Hematopoietic multipotent progenitor cell (in vitro differentiated cells): ENCODE data around the gene SLC5A12. TPM values are rescaled to one million over a fixed set of nuclear protein-coding genes. Genes with fewer than 3 reads are reported as not detected.

Source experiments
- DNase-seq, 3 donors: peaks; one replicate each; pipeline ENCODE4 v3.0.0-alpha.2; 2011 to 2015; ENCODE audit warnings: low read depth in 2 of 3, low spot score in 2 of 3
- total RNA-seq: library from RNA; depleted of rRNA; stranded (reverse); fragments of >200 nt; gene quantifications from one replicate; pipeline ENCODE4 v1.2.3, GENCODE V29; 2012

Gene SLC5A12
- total RNA-seq, 1 donor = not detected

GRCh38 chr11:26719998-26720397, 1.9 kb downstream of the SLC5A12 start:
- DNase-seq = no peak

DNA sequence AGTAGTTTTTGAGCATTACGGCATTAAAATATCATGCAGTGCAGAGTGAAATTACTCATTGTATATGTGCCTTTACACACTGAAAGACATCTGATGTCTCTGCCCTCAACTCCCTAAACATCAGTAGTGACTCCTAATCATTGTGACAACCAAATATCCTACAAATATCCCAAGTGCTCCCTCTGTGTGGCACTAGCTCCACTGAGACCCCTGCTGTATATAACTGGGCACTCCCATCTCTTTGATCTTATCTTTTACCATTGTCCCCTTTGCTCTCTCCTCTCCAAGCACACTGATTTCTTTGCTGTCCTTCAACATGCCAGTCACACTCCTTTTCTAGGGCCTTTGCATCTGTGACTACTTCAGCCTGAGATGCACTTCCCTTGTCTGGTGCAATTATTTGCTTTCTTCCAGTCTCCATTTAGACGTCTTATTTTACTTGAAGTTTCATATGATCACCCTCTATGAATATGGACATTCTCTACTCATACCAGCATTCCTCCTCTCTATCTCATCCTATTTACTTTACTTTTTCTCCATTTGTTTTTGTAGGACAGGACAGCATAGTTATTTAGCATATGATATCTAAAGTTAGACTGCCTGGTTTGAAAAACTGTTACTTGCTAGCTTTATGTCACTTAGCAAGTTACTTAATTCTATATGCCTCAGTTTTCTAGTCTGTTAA, 2.4 kb downstream of the SLC5A12 start:
- DNase-seq = no peak

- DNase-seq = no peak
Observed at GRCh38 chr11:26717771-26718170, 4.1 kb downstream of the SLC5A12 start.

- no peak for DNase-seq
Observed at GRCh38 chr11:26715133-26715532, 6.7 kb downstream of the SLC5A12 start.

- DNase-seq = no peak
Observed at GRCh38 chr11:26712497-26712896, 9.4 kb downstream of the SLC5A12 start.

DNA sequence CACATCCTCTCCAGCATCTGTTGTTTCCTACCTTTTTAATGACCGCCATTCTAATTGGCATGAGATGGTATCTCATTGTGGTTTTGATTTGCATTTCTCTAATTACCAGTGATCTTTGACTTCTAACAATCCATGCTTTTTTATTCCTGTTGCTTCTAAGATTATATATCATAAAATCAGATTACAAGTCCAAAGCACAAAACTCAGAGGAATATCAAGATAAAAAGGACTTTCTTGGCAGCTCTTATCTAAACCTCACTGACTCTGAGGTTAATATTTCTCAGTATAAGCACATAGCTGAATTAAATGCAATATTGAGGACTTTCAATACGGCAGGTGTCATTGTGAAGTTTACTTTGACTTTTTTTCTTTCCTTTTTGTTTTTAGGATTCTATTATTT, 11.4 kb downstream of the SLC5A12 start:
- no peak for DNase-seq

GRCh38 chr11:26708736-26709456, 13.0 kb downstream of the SLC5A12 start:
- DNase-seq = no peak

GRCh38 chr11:26706181-26706580, 15.7 kb downstream of the SLC5A12 start:
- DNase-seq = no peak

GRCh38 chr11:26704249-26704648, 17.6 kb downstream of the SLC5A12 start:
- no peak for DNase-seq

- no peak for DNase-seq
Observed at GRCh38 chr11:26703411-26704191, 18.3 kb downstream of the SLC5A12 start.

DNA sequence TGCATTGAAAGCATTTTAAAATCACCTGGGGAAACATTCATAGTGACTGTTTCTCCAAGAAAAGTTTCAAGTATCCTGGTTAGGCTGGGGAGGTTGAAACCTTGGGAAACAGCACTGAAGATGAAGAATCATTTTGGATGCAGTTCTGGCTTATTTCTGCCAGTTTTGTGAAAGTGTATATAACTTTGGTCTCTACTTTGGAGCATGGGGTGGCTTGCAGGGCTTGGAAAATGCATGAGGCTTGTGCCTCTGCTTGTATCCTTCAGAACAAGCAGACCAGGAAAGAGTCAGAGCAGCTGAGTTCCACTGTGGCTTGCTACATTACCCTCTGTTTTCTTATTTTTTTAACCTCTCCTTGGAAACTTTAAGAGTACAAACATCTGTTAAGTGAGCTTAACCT, 19.5 kb downstream of the SLC5A12 start:
- DNase-seq = no peak

DNA sequence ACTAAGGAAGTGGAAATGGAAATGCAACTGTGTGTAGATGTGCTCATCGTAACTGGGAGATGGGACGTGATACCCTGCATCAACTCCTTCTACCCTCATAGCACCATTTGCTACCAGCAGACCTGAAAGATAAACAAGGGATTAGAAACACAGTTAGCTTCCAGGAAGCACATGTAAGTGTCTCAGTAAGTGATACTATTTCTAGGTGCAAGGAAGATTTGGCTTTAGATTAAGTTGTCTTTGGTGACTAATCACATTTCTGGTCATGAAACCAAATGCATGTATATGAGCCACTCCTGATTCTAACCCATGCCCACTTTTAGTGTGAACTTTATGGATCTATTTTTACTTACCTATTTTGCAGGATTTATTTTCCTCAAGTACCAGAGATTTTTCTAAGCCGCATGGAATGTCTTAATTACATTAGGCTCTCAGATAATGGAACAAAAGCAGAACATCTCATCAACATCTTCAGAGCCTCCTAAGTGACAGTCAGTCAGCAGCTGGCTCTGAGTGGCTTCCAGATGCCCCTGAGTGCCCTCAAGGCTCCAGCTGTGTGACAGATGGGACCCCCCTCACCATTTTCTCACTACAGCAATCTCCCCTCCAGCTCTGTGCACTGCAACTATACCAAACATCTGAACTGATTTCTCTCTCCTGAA, 21.2 kb downstream of the SLC5A12 start:
- DNase-seq = no peak

- DNase-seq = no peak
Observed at GRCh38 chr11:26698224-26698623, 23.6 kb downstream of the SLC5A12 start.

DNA sequence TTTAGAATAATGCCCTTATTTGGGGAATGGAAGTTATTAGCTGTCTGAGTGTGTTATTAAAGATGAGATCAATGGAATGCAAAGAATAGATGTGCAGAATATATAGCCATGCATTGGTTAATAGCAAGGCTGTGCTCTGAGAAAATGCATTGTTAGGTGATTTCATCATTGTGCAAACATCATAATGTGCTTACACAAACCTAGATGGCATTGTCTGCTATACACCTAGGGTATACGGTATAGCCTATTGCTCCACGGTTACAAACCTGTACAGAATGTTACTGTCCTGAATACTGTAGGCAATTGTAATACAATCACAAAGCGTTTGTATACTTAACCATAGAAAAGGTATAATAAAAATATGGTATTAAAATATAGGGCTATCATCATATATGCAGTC, 25.5 kb downstream of the SLC5A12 start:
- DNase-seq = no peak

GRCh38 chr11:26688701-26689100, 33.2 kb downstream of the SLC5A12 start:
- DNase-seq = no peak

DNA sequence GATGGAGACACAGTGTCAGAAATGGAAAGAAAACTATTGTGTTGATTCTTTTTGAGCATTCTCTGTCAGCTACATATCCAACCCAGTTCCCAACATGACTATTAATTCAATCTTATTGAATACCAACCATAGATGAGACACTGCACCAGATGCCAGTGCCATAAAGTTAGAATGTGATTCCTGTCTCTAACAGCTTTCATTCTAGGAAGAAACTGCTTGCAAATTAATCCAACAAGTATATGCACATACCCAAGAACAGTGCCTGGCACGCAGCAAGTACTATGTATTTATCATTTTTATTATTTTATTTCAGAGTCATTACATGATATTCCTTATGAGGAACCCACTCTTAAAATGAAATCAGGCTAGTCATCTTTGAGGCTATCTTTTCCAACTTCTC, 34.5 kb downstream of the SLC5A12 start:
- no peak for DNase-seq

DNA sequence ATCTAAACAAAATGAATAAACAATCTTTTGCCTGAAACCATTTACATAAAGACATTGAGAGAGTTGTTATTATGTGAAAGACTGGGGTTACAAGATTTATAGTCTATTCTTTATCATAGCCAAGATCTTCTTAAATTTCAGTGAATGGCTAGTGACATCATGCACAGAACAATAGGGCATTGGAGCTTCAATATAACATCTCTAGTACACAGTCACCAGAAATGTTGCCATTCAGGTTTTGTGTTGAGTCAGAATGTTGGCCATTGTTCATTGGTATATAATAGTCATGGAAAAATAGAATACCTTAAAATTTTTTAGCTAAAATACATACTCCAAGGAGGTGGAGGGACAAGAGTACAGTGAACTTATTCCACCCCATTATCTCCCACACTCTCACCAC, 44.3 kb downstream of the SLC5A12 start:
- DNase-seq = no peak

- no peak for DNase-seq
Observed at GRCh38 chr11:26676641-26677040, 45.2 kb downstream of the SLC5A12 start.

- no peak for DNase-seq
Observed at GRCh38 chr11:26675233-26675928, 46.5 kb downstream of the SLC5A12 start.

DNA sequence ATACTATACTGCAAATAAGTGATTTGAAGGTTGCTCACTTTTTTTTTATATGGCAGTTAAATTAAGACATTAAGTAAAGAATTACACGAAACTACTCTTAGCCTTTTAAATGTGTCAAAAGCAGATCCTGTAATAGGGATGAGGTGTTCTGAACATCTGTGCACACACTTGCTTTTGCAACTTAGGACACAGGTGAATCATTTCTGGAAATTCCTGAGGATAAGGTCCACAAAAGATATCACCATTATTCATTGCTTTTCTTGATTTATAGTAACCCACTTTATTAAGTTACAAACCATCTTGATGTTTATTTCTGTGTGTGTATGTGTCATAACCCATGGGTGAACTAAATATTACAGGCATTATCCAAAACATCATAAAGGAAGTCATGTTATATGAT, 55.9 kb downstream of the SLC5A12 start:
- DNase-seq = no peak

GRCh38 chr11:26665036-26665435, 56.8 kb downstream of the SLC5A12 start:
- no peak for DNase-seq
